Duodenal mucosa (tissue), 2 donors: ENCODE data around the gene CCDC184.
A peak's percentile ranks its signal among the peaks of the same experiment; 100 is the strongest.

Source experiments
- H3K27ac ChIP-seq: one replicate; pipeline ENCODE4 v1.7.0; 2013; ENCODE audit warnings: low read depth, low read length
- H3K27me3 ChIP-seq, 2 donors: one replicate each; pipeline ENCODE4 v1.7.0; 2013; ENCODE audit warnings: low read length in 2 of 2, control low read depth in 1 of 2; ENCODE audit not compliant: insufficient read depth in 2 of 2, control insufficient read depth in 1 of 2
- H3K36me3 ChIP-seq, 2 donors: one replicate each; pipeline ENCODE4 v1.7.0; 2013; ENCODE audit warnings: low read length in 2 of 2, control low read depth in 1 of 2; ENCODE audit not compliant: insufficient read depth in 2 of 2, control insufficient read depth in 1 of 2
- H3K4me1 ChIP-seq, 2 donors: one replicate each; pipeline ENCODE4 v1.7.0; 2013; ENCODE audit warnings: low read length in 2 of 2, control low read depth in 1 of 2; ENCODE audit not compliant: insufficient read depth in 2 of 2, control insufficient read depth in 1 of 2
- H3K4me3 ChIP-seq, 2 donors: one replicate each; pipeline ENCODE4 v1.7.0; 2013; ENCODE audit warnings: low read length in 2 of 2, low read depth in 1 of 2
- H3K9ac ChIP-seq, 2 donors: one replicate each; pipeline ENCODE4 v1.7.0; 2013; ENCODE audit warnings: low read length in 2 of 2, low read depth in 1 of 2
- H3K9me3 ChIP-seq, 2 donors: one replicate each; pipeline ENCODE4 v1.7.0; 2013; ENCODE audit warnings: low read length in 2 of 2, control low read depth in 1 of 2; ENCODE audit not compliant: control insufficient read depth in 1 of 2

The CCDC184 gene

DNA sequence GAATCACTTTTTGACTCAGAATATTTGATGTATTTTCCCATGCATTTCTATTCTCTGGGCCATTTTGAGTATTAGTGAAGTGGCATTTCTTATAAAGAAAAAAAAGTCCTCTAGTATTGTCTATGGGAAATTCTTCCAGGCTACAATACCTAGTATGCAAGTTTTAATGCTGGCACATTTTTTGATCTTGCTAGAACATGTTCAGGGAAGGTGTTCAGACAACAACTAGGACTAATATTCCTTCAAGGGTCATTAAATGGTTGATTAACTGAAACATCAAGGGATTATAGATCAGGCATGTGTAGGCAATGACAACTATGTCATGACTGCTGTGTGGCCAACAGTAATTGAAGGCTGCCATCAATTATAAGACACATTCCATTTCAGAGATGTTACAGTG, 7.7 kb downstream of the CCDC184 start:
- Histone ChIP-seq H3K4me1 (no peaks in the 10 kb centered on the region), H3K36me3 (no peaks in the 10 kb centered on the region), H3K9ac (no peak overlapping the region), H3K27ac (no peak overlapping the region), H3K27me3 (peaks cover under 1 to 5% of the 10 kb centered on the region in 2 donors), H3K9me3 (no peaks in the 10 kb centered on the region), H3K4me3 (no peak overlapping the region)

DNA sequence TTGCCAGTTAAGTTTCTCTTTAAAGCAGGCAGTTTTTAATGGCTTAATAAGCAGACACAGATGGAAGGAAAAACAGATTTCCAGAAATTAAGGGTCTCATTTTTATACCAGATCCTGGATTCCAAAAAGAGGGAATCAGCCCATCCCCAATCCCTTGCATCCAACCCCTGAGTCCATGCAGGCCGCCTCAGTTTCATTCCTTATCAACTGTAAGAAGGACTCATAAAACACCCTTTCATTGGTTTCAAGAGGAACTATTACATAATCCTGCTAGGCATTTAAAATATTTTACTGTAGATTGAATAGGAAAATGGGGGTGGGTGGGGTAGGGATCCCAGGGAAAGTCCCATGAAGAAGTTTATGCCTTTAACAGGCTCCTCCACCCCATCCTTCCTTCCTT, 9.4 kb downstream of the CCDC184 start:
- Histone ChIP-seq H3K9me3 (no peaks in the 10 kb centered on the region), H3K4me1 (peaks cover 0 to 5% of the 10 kb centered on the region in 2 donors), H3K9ac (no peak overlapping the region), H3K36me3 (no peaks in the 10 kb centered on the region), H3K27me3 (peaks cover 0 to 5% of the 10 kb centered on the region in 2 donors), H3K27ac (no peak overlapping the region), H3K4me3 (no peak overlapping the region)

DNA sequence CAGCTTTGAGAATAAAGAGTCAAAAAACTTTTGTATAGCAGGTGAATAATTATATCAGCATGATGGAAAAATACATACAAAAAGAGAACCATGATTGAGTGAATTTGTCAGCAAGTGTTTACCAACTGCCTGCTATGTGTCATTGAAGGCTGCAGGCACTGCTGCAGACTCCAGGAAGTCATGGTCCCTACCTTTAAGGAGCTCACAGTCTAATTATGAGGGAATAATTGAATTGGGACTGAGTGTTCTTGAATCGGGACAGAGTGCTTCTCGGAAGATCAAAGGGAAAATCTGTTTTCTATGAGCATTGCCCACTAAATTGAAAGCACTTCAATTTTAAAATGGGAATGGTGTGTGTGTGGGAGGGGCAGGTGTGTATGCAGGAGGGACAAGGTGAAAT, 10.2 kb downstream of the CCDC184 start:
- Histone ChIP-seq H3K36me3 (no peaks in the 10 kb centered on the region), H3K9ac (no peak overlapping the region), H3K27me3 (peaks cover 0 to 5% of the 10 kb centered on the region in 2 donors), H3K9me3 (no peaks in the 10 kb centered on the region), H3K4me1 (peaks cover 0 to 5% of the 10 kb centered on the region in 2 donors), H3K4me3 (no peak overlapping the region), H3K27ac (no peak overlapping the region)

DNA sequence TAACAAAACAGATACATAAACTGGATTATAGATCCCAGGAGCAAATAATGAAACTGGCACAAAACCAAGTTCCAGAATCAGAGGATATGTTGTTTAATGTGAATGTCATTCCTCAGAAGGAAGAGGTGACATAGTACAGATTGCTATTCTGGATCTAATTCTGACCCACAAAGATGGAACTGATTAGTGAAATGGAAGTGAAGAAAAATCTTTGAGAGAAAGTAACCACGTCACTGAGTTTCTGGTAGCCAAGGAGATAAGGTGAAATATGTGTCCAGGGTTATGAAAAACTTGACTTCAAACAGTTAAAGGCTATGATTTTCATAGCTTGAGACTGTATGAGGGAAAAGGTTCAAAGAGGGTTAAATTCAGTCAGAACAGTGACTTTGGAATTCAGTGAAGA, 11.4 kb downstream of the CCDC184 start:
- Histone ChIP-seq H3K9me3 (no peaks in the 10 kb centered on the region), H3K27me3 (peaks cover 0 to 5% of the 10 kb centered on the region in 2 donors), H3K36me3 (no peaks in the 10 kb centered on the region), H3K4me1 (peaks cover 3 to 12% of the 10 kb centered on the region in 2 donors), H3K27ac (no peak overlapping the region), H3K4me3 (no peak overlapping the region), H3K9ac (no peak overlapping the region)

DNA sequence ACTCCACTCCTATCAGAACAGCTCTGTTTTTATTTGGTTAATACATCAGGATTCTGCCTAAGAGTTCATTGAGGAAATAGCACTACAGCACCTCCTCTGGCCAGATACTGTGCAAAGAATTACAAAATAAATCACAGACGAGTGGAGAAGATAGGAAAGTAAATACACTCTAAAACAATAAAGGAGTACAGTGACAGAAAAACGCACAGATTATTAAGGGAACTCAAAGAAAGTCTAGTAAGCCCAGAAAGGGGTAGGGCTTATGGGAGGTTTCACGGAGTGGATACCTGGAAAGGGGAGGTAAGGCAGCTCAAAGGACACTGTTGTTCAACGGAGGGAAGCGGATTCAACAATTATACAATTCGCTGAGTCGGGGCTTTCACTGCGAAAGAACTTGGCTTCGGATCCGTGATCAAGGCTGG, 14.1 kb downstream of the CCDC184 start:
- no peaks in the 10 kb centered on the region for H3K36me3 ChIP-seq

DNA sequence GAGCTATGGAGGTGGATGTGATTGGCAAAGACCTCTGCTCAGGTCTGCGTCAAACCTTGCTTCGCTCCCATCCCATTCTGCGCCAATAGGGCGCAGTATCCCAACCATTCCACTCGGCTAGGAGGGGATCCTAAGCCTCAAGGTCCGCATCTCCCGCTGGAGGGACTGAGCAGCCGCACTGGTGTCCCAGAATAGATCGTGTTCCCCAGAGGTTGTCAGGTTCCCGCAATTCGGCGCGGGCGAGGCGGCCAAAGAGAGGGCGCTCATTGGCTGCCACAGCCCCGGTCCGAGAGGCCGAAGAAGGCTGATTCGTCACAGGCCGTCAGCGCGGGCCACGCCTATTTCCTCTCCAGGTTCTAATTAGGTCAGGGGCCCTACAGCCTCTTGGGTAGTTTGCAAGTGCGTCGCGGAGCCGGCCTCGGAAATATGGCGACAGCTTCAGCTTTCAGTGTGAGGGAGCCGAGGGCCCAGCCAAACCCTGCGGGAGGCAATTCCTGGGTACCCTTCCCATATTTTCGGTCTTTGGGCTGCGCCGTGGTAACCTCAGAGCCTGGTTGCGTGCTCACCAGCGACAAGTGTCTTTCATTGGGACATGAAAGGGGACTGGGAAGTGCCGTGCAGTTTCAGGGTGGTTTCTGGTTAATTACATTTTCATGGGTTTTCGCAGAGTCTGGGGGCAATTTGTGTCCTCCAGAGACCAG, 14.7 kb downstream of the CCDC184 start:
- H3K27me3 ChIP-seq = peaks cover 0 to 5% of the 10 kb centered on the region in 2 donors
- H3K4me1 ChIP-seq = peaks cover 3 to 17% of the 10 kb centered on the region in 2 donors
- H3K36me3 ChIP-seq = no peaks in the 10 kb centered on the region
- H3K27ac ChIP-seq = peak overlapping the region; percentile 94
- peak overlapping the region; percentile 92 to 98 for H3K4me3 ChIP-seq
- H3K9ac ChIP-seq = peak overlapping the region; percentile 97 to 99
- H3K9me3 ChIP-seq = no peaks in the 10 kb centered on the region

More for the DNA sequence above, 14.1 kb downstream of the CCDC184 start:
- H3K4me3 ChIP-seq = peak overlapping the region; percentile 92 to 98
- H3K27ac ChIP-seq = peak overlapping the region; percentile 94
- H3K9me3 ChIP-seq = no peaks in the 10 kb centered on the region
- H3K27me3 ChIP-seq = peaks cover 0 to 5% of the 10 kb centered on the region in 2 donors
- H3K4me1 ChIP-seq = peaks cover 3 to 17% of the 10 kb centered on the region in 2 donors
- peak overlapping the region; percentile 51 to 99 for H3K9ac ChIP-seq

DNA sequence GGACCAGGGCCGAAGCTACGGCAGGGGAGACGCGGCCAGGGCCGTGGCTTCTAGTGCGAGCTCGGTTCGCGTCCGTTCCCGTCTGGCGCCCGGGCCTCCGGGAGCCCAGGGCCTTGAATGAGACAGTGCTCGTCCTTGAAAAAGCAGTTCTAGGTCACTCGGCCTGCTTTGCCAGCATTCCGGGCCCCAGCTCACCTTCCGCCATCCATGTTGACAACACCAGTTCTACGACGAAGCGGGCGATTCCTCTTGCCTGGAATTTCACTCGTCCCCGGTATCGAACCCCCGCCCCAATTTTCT, 15.2 kb downstream of the CCDC184 start:
- Histone ChIP-seq H3K9ac (peak overlapping the region; percentile 97 to 99), H3K27ac (peak overlapping the region; percentile 94)

DNA sequence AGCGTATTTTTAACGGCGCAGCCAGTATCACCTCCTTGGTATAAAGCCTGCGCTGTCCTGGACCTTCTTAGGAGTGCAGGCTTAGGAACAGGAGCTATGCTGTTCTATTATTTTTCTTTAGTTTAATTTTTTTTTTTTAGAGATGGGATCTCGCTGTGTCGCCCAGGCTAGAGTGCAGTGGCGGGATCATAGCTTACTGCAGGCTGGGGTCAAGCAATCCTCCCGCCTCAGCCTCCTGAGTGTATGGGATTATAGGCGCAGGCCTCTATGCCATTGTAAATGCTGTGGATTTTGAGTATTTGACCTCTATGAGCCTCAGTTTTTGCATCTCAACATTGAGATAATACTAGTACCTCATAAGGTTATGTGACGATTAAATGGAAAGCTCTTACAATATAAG, 15.5 kb downstream of the CCDC184 start:
- Histone ChIP-seq H3K4me1 (peaks cover 3 to 17% of the 10 kb centered on the region in 2 donors), H3K36me3 (no peaks in the 10 kb centered on the region), H3K9ac (peak overlapping the region; percentile 97 to 99), H3K4me3 (peak overlapping the region; percentile 92 to 98), H3K27ac (peak overlapping the region; percentile 94), H3K9me3 (peaks cover 3 to 4% of the 10 kb centered on the region in 2 donors), H3K27me3 (peaks cover 0 to 5% of the 10 kb centered on the region in 2 donors)

More for the DNA sequence above, 15.2 kb downstream of the CCDC184 start:
- H3K4me1 ChIP-seq = peaks cover 3 to 17% of the 10 kb centered on the region in 2 donors
- no peaks in the 10 kb centered on the region for H3K36me3 ChIP-seq
- H3K4me3 ChIP-seq = peak overlapping the region; percentile 92 to 98
- H3K9me3 ChIP-seq = peaks cover 0 to 1% of the 10 kb centered on the region in 2 donors
- peaks cover 0 to 5% of the 10 kb centered on the region in 2 donors for H3K27me3 ChIP-seq

DNA sequence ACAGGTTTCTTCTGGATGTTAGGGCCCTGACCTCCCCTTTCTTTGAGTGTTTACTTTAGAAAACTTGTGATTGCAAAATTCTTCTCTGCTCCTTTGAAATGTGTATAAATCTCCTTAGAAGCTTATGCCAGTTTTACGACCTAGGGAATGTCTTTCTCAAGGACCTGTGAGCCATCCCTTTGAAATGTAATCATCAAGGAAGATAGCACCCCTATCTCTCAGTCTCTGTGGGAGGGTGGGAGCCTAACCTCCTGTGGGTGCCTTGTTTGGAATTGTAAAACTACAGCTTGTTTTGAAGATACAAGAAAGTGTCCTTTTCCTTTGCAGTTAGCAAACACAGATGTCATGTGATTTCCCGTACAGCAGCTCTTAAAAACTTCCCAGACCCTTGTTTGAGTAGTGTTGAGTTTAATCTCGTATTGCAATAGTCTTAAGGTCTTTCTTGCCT, 16.4 kb downstream of the CCDC184 start:
- no peaks in the 10 kb centered on the region for H3K27me3 ChIP-seq
- peaks cover 8 to 10% of the 10 kb centered on the region in 2 donors for H3K9me3 ChIP-seq
- no peak overlapping the region for H3K9ac ChIP-seq
- peaks cover 3 to 17% of the 10 kb centered on the region in 2 donors for H3K4me1 ChIP-seq
- H3K4me3 ChIP-seq = no peak overlapping the region
- H3K27ac ChIP-seq = no peak overlapping the region
- H3K36me3 ChIP-seq = peaks cover 0 to 3% of the 10 kb centered on the region in 2 donors

DNA sequence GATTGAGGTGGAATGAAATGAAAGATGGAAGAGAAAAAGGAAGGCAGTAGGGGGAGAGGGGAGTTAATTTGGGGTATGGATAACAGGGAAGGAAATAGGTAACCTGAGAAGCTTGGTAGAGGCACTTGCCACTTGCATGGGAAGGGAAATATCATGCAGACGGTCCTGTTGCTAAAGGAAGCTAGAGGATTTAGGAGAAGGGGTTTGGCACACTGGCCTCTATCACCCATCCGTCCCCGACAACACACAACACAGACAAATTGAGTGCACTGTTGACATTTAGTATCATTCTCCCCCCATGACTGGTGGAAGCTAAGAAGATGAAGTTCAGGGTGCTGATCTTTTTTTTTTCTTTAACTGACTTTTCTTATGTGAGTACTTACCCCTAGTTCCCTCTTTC, 17.6 kb downstream of the CCDC184 start:
- Histone ChIP-seq H3K4me1 (peaks cover 3 to 17% of the 10 kb centered on the region in 2 donors), H3K27me3 (no peaks in the 10 kb centered on the region), H3K4me3 (no peak overlapping the region), H3K9ac (no peak overlapping the region), H3K9me3 (peaks cover 11 to 19% of the 10 kb centered on the region in 2 donors), H3K27ac (no peak overlapping the region), H3K36me3 (peaks cover 0 to 4% of the 10 kb centered on the region in 2 donors)
